Measurements from ENCODE around the gene MTARC1.

The MTARC1 gene

GRCh38 chr1:220786337-220787068 is at the start of gene MTARC1:
TSS of gene MTARC1 (plus strand) at chr1:220786913. CDS start at chr1:220786945, 32 bp downstream.
- DNase-seq, result no peak

GRCh38 chr1:220741349-220741748 is 45.4 kb upstream of the MTARC1 start:
- DNase-seq, result no peak

GRCh38 chr1:220741825-220742224 is 44.9 kb upstream of the MTARC1 start:
- DNase-seq, result no peak

GRCh38 chr1:220742520-220742919 is 44.2 kb upstream of the MTARC1 start:
- no peak for DNase-seq

GRCh38 chr1:220746851-220747250 is 39.9 kb upstream of the MTARC1 start:
- DNase-seq, result no peak

- no peak for DNase-seq
Measured at GRCh38 chr1:220747437-220748088, 39.1 kb upstream of the MTARC1 start.

GRCh38 chr1:220748089-220748934 is 38.4 kb upstream of the MTARC1 start, which contains the start of gene MTARC2:
TSS of gene MTARC2 (plus strand) at chr1:220748322. CDS start at chr1:220748532, 210 bp downstream.
- no peak for DNase-seq

- DNase-seq, result no peak
Measured at GRCh38 chr1:220748936-220749335, 37.8 kb upstream of the MTARC1 start.

- no peak for DNase-seq
Measured at GRCh38 chr1:220750131-220750515, 36.6 kb upstream of the MTARC1 start.

GRCh38 chr1:220751111-220751510 is 35.6 kb upstream of the MTARC1 start:
- DNase-seq, result no peak

- DNase-seq, result no peak
Measured at GRCh38 chr1:220754212-220754917, 32.3 kb upstream of the MTARC1 start.

GRCh38 chr1:220754918-220755295 is 31.8 kb upstream of the MTARC1 start:
- DNase-seq, result no peak

- no peak for DNase-seq
Measured at GRCh38 chr1:220755309-220755708, 31.4 kb upstream of the MTARC1 start.

- DNase-seq, result no peak
Measured at GRCh38 chr1:220757441-220757840, 29.3 kb upstream of the MTARC1 start.

GRCh38 chr1:220759147-220759546 is 27.6 kb upstream of the MTARC1 start:
- no peak for DNase-seq

GRCh38 chr1:220761688-220762427 is 24.9 kb upstream of the MTARC1 start:
- no peak for DNase-seq

GRCh38 chr1:220764757-220765156 is 22.0 kb upstream of the MTARC1 start:
- no peak for DNase-seq

GRCh38 chr1:220767312-220768125 is 19.2 kb upstream of the MTARC1 start:
- peak; percentile 23 to 31 for DNase-seq

- peak; percentile 68 to 70 for DNase-seq
Measured at GRCh38 chr1:220768126-220768601, 18.5 kb upstream of the MTARC1 start.

GRCh38 chr1:220769205-220769604 is 17.5 kb upstream of the MTARC1 start:
- no peak for DNase-seq
